GM18861 (cell line): ENCODE results near the gene KHDC1L.
"Not testable (repeated sequence)": the region's sequence is repeated elsewhere in the genome, so short reads cannot be mapped to it uniquely, and the experiment has no call there.

Experiments used
- ATAC-seq: cut with Tn5 transposase; IDR thresholded peaks from one replicate; pipeline ENCODE4 v1.9.1; 2021; ENCODE audit not compliant: unreplicated experiment

Gene KHDC1L

DNA sequence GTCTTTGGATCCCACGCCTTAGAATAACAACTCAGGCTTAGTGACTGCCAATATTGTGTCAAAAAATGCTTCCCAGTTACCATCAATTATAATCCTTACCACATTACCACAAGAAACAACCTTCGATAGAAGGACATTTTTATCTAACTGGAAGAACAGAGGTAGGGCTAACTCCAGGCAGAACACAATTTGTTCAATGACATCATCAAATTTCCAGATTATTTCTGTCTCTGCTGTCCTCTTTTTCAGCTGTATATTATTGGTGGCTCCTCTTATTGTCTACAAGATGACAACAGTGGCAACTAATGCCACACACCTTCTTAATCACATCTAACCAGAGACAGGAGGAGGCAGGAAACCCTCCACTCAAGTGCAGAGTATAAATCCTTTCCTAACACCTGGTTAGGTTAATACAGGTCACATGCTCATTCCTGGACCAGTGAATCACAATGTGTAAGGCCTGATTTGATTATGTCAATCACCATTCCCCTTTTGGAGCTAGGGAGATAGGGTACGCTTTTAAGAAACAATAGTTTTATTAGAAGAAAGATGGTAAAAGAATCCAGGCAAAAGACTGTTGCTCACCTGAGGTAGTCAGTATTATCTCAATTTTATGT, 18.0 kb downstream of the KHDC1L start:
- no peak for ATAC-seq

DNA sequence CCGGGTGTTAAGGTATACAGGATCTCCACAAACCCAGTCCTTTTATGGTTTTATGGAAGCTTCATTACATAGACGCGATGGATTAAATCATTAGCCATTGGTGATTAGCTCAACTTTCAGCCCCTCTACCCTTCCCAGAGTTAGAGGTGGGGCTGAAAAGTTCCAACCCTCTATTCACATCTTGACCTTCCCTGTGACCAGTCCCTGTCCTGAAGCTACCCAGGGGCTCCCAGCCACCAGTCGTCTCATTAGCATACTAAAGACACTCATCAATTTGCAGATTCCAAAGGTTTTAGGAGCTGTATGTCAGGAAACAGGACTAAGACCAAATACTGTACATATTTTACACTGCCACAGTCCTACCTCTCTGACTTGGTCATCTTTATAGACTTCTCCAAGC, 21.0 kb downstream of the KHDC1L start:
- no peak for ATAC-seq

DNA sequence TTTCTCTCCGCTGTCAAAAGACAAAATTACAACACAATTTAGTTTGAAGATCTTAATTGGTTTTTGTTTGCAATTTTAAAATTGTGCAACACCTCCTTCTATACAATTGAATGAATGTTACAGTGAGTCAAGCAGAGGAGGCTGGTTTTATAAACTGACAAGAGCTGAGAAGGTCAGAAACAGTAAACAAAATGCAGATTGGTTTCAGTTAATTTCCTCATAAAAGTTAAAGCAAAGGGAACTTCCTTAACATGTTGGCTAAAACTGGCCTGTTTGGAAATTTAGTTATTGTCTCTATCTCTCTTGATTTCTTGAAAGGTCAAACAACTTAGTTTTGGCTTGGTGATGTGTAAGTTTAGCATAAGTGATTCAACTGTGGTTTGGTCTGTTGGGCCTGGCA, 22.2 kb downstream of the KHDC1L start:
- no peak for ATAC-seq

DNA sequence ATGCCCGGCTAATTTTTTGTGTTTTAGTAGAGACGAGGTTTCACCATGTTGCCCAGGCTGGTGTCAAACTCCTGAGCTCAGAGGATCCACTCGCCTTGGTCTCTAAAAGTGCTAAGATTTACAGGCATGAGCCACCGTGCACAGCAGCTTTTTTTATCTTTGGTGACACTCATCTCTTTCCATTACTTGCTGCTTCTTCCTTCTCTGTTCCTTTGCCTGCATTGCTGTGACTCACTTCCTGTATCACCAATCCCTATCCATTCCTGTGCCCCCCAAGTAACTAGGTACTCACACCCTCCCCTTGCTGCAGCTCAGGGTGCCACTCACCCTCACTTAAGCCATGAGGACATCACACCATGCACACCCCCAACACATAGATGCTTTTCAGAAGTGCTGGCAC, 24.6 kb downstream of the KHDC1L start:
- ATAC-seq, result no peak

GRCh38 chr6:73200247-73200646, 25.0 kb downstream of the KHDC1L start:
- no peak for ATAC-seq

DNA sequence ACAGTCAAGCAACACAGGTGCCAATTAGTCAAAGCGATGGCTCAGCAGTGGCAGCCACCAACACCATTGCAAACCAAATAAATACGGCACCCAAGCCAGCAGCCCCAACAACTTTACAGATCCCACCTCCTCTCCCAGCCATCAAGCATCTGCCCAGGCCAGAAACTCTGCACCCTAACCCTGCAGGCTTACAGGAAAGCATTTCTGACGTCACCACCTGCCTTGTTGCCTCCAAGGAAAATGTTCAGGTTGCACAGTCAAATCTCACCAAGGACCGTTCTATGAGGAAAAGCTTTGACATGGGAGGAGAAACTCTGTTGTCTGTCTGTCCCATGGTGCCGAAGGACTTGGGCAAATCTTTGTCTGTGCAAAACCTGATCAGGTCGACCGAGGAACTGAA, 30.6 kb downstream of the KHDC1L start:
- no peak for ATAC-seq

- ATAC-seq, result not testable (repeated sequence)
Measured at GRCh38 chr6:73193302-73193701, 32.0 kb downstream of the KHDC1L start.

DNA sequence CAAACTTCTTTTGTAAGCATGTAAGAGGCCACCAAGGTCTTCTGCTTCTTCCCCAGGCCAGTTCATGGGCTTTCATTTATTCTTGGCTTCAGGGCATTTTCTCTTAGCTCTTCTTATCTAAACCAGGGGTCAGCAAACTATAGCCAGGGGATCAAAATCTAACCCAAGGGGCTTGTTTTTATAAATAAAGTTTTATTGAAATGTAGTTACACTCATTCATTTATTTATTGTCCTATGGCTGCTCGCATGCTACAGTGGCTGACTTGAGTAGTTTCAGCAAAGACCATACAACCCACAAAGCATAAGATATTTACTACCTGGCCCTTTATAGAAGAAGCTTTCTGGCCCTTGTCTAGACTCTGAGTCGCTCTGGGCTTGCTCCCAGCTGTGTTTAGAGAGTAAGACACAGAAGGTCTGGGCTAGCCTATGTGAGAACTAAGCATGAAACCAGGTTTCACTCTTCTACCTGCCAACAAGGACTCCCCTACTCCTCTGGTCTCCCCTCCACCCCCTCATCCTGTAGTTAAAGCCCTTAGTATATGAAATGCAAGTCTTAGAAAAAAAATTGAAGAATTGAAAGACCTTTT, 43.2 kb downstream of the KHDC1L start:
- ATAC-seq, result no peak

DNA sequence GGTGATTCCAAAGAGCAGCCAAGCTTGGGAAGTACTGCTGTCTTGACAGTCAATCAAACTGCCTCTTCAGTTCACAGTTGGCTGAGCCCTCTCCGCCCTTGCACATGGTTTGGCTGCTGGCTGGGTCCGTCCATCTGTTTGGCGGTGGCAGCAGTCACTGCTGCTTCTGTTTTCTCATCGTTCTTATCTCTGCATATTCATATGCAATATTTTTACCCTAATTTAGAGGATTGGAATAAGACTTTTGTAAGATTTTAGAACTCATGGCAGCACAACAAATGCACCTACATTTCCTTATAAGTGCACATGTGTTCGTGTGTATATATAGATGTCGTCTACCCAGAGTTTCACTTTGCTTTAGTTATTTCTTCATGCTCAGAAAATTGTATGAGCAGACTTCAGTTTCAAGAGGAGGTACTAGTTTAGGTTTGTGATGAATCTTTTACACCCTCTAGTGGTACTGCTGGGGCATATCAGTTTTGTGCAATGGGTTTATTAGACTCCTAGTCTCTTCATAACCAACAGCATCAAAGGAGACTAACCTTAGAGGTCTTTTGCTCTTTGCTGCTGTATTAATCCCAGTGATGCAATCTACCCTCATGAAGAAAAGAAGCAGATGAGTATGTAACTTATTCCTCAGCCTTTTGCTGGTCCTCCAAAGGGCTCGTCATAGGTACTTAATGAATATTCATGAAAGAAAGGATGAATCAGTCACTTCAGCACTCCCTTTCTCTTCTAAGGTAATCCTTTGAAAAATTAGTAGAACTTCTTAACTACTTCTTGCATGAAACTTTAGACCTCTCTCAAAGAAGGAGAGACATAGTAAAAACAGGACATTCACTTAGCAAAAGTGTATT, 44.3 kb downstream of the KHDC1L start:
- peak; percentile 63 for ATAC-seq

DNA sequence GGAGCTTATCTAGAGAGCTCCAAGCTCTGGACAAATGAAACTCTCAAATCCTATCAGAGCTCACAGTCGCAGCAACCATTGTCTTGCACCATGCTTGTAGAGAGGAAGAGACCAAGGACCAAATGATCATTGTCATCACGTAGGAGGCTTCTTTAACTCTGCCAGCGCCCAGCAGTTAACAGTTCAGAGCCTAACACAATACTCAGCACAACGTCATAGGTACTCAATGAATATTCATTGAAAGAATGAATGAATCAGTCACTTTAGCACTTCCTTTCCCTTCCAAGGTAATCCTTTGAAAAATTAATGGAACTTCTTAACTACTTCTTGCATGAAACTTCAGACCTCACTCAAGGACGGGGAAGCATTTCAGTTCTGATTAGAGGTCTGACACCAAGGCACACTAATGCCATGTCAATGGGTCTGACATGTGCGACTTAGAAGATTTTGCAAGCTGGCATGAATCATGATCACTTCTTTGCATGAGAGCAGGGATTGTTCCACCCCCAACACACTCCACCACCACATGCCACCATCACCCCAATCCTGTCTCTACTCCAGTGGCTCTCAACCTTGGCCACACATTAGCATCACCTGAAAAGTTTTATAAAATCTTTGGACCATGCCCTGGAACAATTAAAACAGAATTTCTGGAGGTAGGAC, 45.1 kb downstream of the KHDC1L start:
- no peak for ATAC-seq

- ATAC-seq, result peak; percentile 75
Measured at GRCh38 chr6:73177221-73177944, 47.9 kb downstream of the KHDC1L start.

DNA sequence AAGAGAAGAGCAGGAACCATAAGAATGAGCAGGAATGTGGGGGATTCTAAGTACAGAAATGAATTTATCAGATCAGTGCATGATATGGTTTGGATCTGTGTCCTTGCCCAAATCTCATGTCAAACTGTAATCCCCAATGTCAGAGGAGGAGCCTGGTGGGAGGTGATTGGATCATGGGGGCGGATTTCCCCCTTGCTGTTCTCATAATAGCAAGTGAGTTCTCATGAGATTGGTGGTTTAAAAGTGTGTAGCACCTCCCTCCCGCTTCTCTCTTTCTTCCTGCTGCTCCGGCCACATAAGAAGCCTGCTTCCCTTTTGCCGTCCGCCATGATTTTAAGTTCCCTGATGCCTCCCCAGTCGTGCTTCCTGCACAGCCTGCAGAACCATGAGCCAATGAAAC, 49.2 kb downstream of the KHDC1L start:
- no peak for ATAC-seq

DNA sequence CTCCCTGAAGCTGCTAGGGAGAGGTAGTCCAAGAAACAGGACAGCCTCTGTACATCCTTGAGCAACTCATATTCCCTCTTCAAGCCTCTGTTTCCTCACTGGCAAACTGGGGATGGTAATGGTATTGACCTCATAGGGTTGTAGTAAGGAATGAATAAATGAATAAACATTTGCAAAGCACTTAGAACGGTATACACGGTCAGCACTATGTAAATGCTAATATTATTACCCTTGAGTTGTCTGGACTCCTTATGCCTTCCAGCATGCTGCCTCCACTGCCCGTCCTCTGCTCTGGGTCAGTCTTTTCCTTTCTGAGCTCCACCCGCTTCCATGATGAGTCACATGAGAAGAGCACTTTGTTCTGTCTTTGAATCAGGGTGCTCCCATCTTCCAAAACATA, 50.6 kb downstream of the KHDC1L start:
- ATAC-seq, result no peak
